Smooth muscle cell (in vitro differentiated cells): Measurements from ENCODE around the gene PGM1. TPM values are rescaled to one million over a fixed set of nuclear protein-coding genes. Genes with fewer than 3 reads are reported as not detected.

ENCODE experiments used
- DNase-seq: peaks from one replicate; lab custom pipeline; 2025; ENCODE audit not compliant: unreplicated experiment; lab: John Stamatoyannopoulos, UW
- H2AFZ ChIP-seq: fragments of 200-600 bp; sonication (generic); 2 replicates; pipeline ENCODE4 v1.6.0; 2016; ENCODE audit warnings: antibody characterized with exemption, low read depth, mild to moderate bottlenecking
- H3F3A ChIP-seq: fragments of 200-600 bp; sonication (generic); 2 replicates; pipeline ENCODE4 v1.6.0; 2017; ENCODE audit warnings: antibody characterized with exemption, low read depth
- H3K27ac ChIP-seq: fragments of 200-600 bp; sonication (generic); 2 replicates; pipeline ENCODE4 v1.5.1; 2016; ENCODE audit warnings: low read depth, mild to moderate bottlenecking
- H3K27me3 ChIP-seq: fragments of 200-600 bp; sonication (generic); 2 replicates; pipeline ENCODE4 v1.6.1; 2016; ENCODE audit warnings: low read depth, mild to moderate bottlenecking
- H3K36me3 ChIP-seq: fragments of 200-600 bp; sonication (generic); 2 replicates; pipeline ENCODE4 v1.5.1; 2016; ENCODE audit warnings: low read depth
- H3K4me1 ChIP-seq: fragments of 200-600 bp; sonication (generic); 2 replicates; pipeline ENCODE4 v1.5.1; 2016; ENCODE audit warnings: low read depth
- H3K4me2 ChIP-seq: fragments of 200-600 bp; sonication (generic); 2 replicates; pipeline ENCODE4 v1.6.0; 2016; ENCODE audit warnings: mild to moderate bottlenecking
- H3K4me3 ChIP-seq: fragments of 200-600 bp; sonication (generic); 2 replicates; pipeline ENCODE4 v1.5.1; 2016; ENCODE audit warnings: mild to moderate bottlenecking
- H3K79me2 ChIP-seq: fragments of 200-600 bp; sonication (generic); 2 replicates; pipeline ENCODE4 v1.6.0; 2016; ENCODE audit warnings: low read depth, mild to moderate bottlenecking
- H3K9ac ChIP-seq: fragments of 200-600 bp; sonication (generic); 2 replicates; pipeline ENCODE4 v1.6.0; 2016; ENCODE audit warnings: low read depth
- H3K9me3 ChIP-seq: fragments of 200-600 bp; sonication (generic); replicated peaks from 2 replicates; pipeline ENCODE4 v1.5.1; 2016; ENCODE audit warnings: low read depth
- H4K20me1 ChIP-seq: fragments of 200-600 bp; sonication (generic); 2 replicates; pipeline ENCODE4 v1.6.0; 2016; ENCODE audit warnings: low read depth
- CTCF ChIP-seq: fragments of 200-600 bp; sonication (generic); IDR thresholded peaks from 2 replicates; pipeline ENCODE4 v1.5.1; 2017; ENCODE audit warnings: borderline replicate concordance, mild to moderate bottlenecking, antibody characterized with exemption; ENCODE audit not compliant: insufficient read depth, poor library complexity, severe bottlenecking
- WGBS: methylation state at CpG from one replicate; pipeline ENCODE4 v1.1.7; 2016; ENCODE audit warnings: low lambda C conversion rate; 5-methylcytosine and 5-hydroxymethylcytosine counted together
- polyA plus RNA-seq: library from polyadenylated mRNA; unstranded; fragments of >200 nt; fragmentation: Nextera tagmentation; extraction: Ambion mirVana; gene quantifications from 2 replicates; pipeline ENCODE4 v1.2.1, GENCODE V29; 2016
- total RNA-seq: library from RNA; depleted of rRNA; stranded (reverse); fragments of >200 nt; gene quantifications from 2 replicates; pipeline ENCODE4 v1.2.3, GENCODE V29; 2014

PGM1 gene
- total and polyA plus RNA-seq, 2 experiments from 2014 or later = 72.7 to 87.6 TPM

GRCh38 chr1:63630666-63631065 is 37.5 kb downstream of the PGM1 start:
- Histone ChIP-seq H3K9me3 (no peaks in the 10 kb centered on the region), H3K36me3 (peaks cover 13% of the 10 kb centered on the region), H3K27ac (no peak overlapping the region), H3K27me3 (no peaks in the 10 kb centered on the region), H2AFZ (no peak overlapping the region), H3K79me2 (no peaks in the 10 kb centered on the region), H3K9ac (no peak overlapping the region), H3F3A (no peaks in the 10 kb centered on the region), H3K4me3 (no peak overlapping the region), H3K4me1 (peaks cover 5% of the 10 kb centered on the region), H4K20me1 (peaks cover 34% of the 10 kb centered on the region), H3K4me2 (no peak overlapping the region)
- no peak for TF ChIP-seq CTCF
- DNase-seq = no peak
- 76% methylated on average over 1 of the region's 1 CpG for WGBS

GRCh38 chr1:63632110-63632509 is 38.9 kb downstream of the PGM1 start:
- no peak overlapping the region for H3K9ac ChIP-seq
- H3K9me3 ChIP-seq = no peaks in the 10 kb centered on the region
- no peak for TF ChIP-seq CTCF
- peaks cover 13% of the 10 kb centered on the region for H3K36me3 ChIP-seq
- no peak overlapping the region for H3K4me3 ChIP-seq
- no peak overlapping the region for H2AFZ ChIP-seq
- H3K27ac ChIP-seq = no peak overlapping the region
- DNase-seq = no peak
- H3F3A ChIP-seq = no peaks in the 10 kb centered on the region
- peaks cover 20% of the 10 kb centered on the region for H4K20me1 ChIP-seq
- WGBS = 92% methylated on average over 5 of the region's 5 CpGs
- H3K79me2 ChIP-seq = no peaks in the 10 kb centered on the region
- H3K27me3 ChIP-seq = no peaks in the 10 kb centered on the region
- no peaks in the 10 kb centered on the region for H3K4me1 ChIP-seq
- no peak overlapping the region for H3K4me2 ChIP-seq

DNA sequence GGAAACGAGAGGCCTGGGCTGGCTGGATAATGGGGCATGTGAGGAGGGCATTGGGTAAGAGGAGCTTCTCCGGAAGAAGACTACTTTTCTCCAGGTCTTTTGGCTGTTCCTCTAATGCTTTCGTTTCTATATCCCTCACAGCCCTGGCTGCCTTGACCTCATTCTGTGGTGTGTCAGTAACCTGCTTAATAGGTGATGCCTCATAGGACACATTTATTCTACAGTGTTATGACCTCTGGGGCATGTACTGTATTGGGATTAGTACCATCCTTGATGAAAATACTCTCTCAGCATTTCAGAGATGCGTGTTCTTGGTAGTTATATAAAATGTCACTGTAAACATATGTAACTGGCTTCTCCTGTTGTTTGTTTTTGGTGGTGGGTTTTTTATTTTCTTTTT is 40.1 kb downstream of the PGM1 start:
- H3K27ac ChIP-seq = no peak overlapping the region
- no peaks in the 10 kb centered on the region for H3K9me3 ChIP-seq
- H3K9ac ChIP-seq = no peak overlapping the region
- no peak for TF ChIP-seq CTCF
- H3K4me1 ChIP-seq = no peaks in the 10 kb centered on the region
- no peak overlapping the region for H3K4me2 ChIP-seq
- no peaks in the 10 kb centered on the region for H3K79me2 ChIP-seq
- DNase-seq = no peak
- WGBS = 97% methylated on average over 4 of the region's 4 CpGs
- no peaks in the 10 kb centered on the region for H3K27me3 ChIP-seq
- H4K20me1 ChIP-seq = peaks cover 8% of the 10 kb centered on the region
- H3K4me3 ChIP-seq = no peak overlapping the region
- H3K36me3 ChIP-seq = peaks cover 21% of the 10 kb centered on the region
- H2AFZ ChIP-seq = no peak overlapping the region
- H3F3A ChIP-seq = no peaks in the 10 kb centered on the region

DNA sequence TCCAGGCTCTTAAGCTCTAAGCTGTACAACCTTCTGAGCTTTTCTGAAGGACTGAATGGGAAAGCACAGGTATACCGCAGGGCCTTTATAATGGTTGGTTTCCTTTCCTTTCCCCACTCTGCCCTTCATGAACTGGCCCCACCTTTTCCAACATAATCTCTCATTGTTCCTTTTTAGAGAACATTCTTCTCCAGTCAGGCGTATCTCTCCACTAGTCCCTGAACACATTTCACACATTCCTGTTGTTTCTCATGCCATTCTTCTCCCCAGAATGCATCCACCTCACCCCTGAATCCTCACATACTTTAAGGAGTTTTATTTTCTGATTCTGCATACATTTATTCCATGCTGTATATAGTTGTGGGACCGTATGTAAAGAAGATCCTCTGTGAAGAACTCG is 41.3 kb downstream of the PGM1 start:
- no peaks in the 10 kb centered on the region for H3K9me3 ChIP-seq
- DNase-seq = no peak
- H2AFZ ChIP-seq = no peak overlapping the region
- H3K36me3 ChIP-seq = peaks cover 22% of the 10 kb centered on the region
- H3K27me3 ChIP-seq = no peaks in the 10 kb centered on the region
- H4K20me1 ChIP-seq = no peaks in the 10 kb centered on the region
- no peak overlapping the region for H3K9ac ChIP-seq
- H3K27ac ChIP-seq = no peak overlapping the region
- no peaks in the 10 kb centered on the region for H3K79me2 ChIP-seq
- H3K4me1 ChIP-seq = no peaks in the 10 kb centered on the region
- no peaks in the 10 kb centered on the region for H3F3A ChIP-seq
- TF ChIP-seq CTCF = no peak
- no peak overlapping the region for H3K4me2 ChIP-seq
- H3K4me3 ChIP-seq = no peak overlapping the region
- 95% methylated on average over 4 of the region's 4 CpGs for WGBS
